HCT116 (cell line): ENCODE results near the gene PCDHA3. TPM values are rescaled to one million over a fixed set of nuclear protein-coding genes. Genes with fewer than 3 reads are reported as not detected.
A peak's percentile ranks its signal among the peaks of the same experiment; 100 is the strongest.

ENCODE experiments used
- ATAC-seq: fragments of 200-7000 bp; cut with Tn5 transposase; 2 replicates; pipeline ENCODE4 v1.9.1; 2020; ENCODE audit warnings: mild to moderate bottlenecking, moderate library complexity
- BruUV-seq: library from RNA; stranded (reverse); fragments of 400-500 nt; replicated peaks from 2 replicates; lab custom pipeline; 2021; lab: Mats Ljungman, UMichigan
- CTCF ChIA-PET: fragments of 300-600 bp; sonication (Branson Sonifier 250); formaldehyde crosslinking; loops from one replicate; lab custom pipeline; 2021; ENCODE audit warnings: antibody characterized with exemption; lab: Charles Lee
- POLR2A ChIA-PET: fragments of 300-600, 350-600 bp; sonication (Branson Sonifier 250); formaldehyde crosslinking; loops from one replicate; lab custom pipeline; 2021; ENCODE audit warnings: antibody characterized with exemption; lab: Charles Lee
- RAD21 ChIA-PET, 2 experiments: fragments of 300-600 bp; sonication (Branson Sonifier 250); formaldehyde crosslinking; loops; one replicate each; lab custom pipeline; 2023; ENCODE audit warnings: low total read pairs in 2 of 2; ENCODE audit not compliant: uncharacterized antibody in 2 of 2, unreplicated experiment in 2 of 2, low non-redundant PET in 1 of 2; lab: Charles Lee
- DNase-seq: peaks from one replicate; pipeline ENCODE4 v3.0.0-alpha.2; 2010; ENCODE audit warnings: low read depth, low spot score
- H2AFZ ChIP-seq: fragments of 200-600 bp; shearing (Covaris generic), sonication (generic); 2 replicates; pipeline ENCODE4 v1.6.1; 2017; ENCODE audit warnings: low read depth, mixed run types, mixed read lengths, antibody characterized with exemption, low read length; ENCODE audit not compliant: poor library complexity, severe bottlenecking
- H3K27ac ChIP-seq: 2 replicates; pipeline ENCODE4 v1.5.1; 2012; ENCODE audit warnings: low read depth, low read length
- H3K27me3 ChIP-seq: fragments of 200-600 bp; sonication (generic); 2 replicates; pipeline ENCODE4 v1.6.1; 2016; ENCODE audit warnings: mixed run types, low read length, mixed read lengths; ENCODE audit not compliant: insufficient read depth
- H3K36me3 ChIP-seq, 2 experiments: fragments of 200-500 bp in 1 of 2; fragments of 200-600 bp in 1 of 2; sonication (Bioruptor generic) in 1 of 2; sonication (generic) in 1 of 2; 2 replicates each; pipeline versions ENCODE4 v1.5.1 to v1.6.1; 2014 to 2016; ENCODE audit warnings: low read length in 2 of 2, inconsistent platforms in 1 of 2, mixed read lengths in 1 of 2, mixed run types in 1 of 2; ENCODE audit not compliant: insufficient read depth in 2 of 2, control insufficient read depth in 1 of 2
- H3K4me1 ChIP-seq, 2 experiments: fragments of 200-600 bp in 1 of 2; sonication (generic) in 1 of 2; 2 replicates each; pipeline versions ENCODE4 v1.5.1 to v1.6.1; 2012 to 2017; ENCODE audit warnings: low read length in 2 of 2, inconsistent platforms in 1 of 2, mild to moderate bottlenecking in 1 of 2, mixed read lengths in 1 of 2, mixed run types in 1 of 2, moderate library complexity in 1 of 2; ENCODE audit not compliant: insufficient read depth in 2 of 2, control insufficient read depth in 1 of 2
- H3K4me2 ChIP-seq: fragments of 200-600 bp; sonication (generic); 2 replicates; pipeline ENCODE4 v1.6.1; 2017; ENCODE audit warnings: mixed run types, low read length, mixed read lengths
- H3K4me3 ChIP-seq, 2 experiments: fragments of 200-600 bp in 1 of 2; sonication (generic) in 1 of 2; replicated peaks in 1 of 2; 2 replicates each; pipeline ENCODE4 v1.5.1; 2011 to 2016; ENCODE audit warnings: low read length in 2 of 2, control low read depth in 1 of 2, low read depth in 1 of 2, mild to moderate bottlenecking in 1 of 2, mixed read lengths in 1 of 2, mixed run types in 1 of 2
- H3K79me2 ChIP-seq: fragments of 200-600 bp; sonication (generic); 2 replicates; pipeline ENCODE4 v1.6.1; 2017; ENCODE audit warnings: mild to moderate bottlenecking, mixed run types, low read length, moderate library complexity, mixed read lengths; ENCODE audit not compliant: insufficient read depth
- H3K9ac ChIP-seq: fragments of 200-600 bp; sonication (generic); 2 replicates; pipeline ENCODE4 v1.6.1; 2016; ENCODE audit warnings: low read length, mixed read lengths
- H3K9me2 ChIP-seq: fragments of 200-600 bp; sonication (generic), shearing (Covaris generic); 2 replicates; pipeline ENCODE4 v1.6.1; 2017; ENCODE audit warnings: mixed run types, mild to moderate bottlenecking, moderate library complexity; ENCODE audit not compliant: insufficient read depth
- H3K9me3 ChIP-seq, 2 experiments: fragments of 200-500 bp in 1 of 2; fragments of 200-600 bp in 1 of 2; sonication (Bioruptor generic) in 1 of 2; sonication (generic) in 1 of 2; 2 replicates each; pipeline ENCODE4 v1.6.1; 2014 to 2017; ENCODE audit warnings: low read length in 2 of 2, mixed read lengths in 2 of 2, inconsistent platforms in 1 of 2, low read depth in 1 of 2, mild to moderate bottlenecking in 1 of 2, mixed run types in 1 of 2, moderate library complexity in 1 of 2; ENCODE audit not compliant: control insufficient read depth in 1 of 2, insufficient read depth in 1 of 2
- H4K20me1 ChIP-seq: fragments of 200-600 bp; sonication (generic), shearing (Covaris generic); 2 replicates; pipeline ENCODE4 v1.6.1; 2017; ENCODE audit warnings: mixed run types, mild to moderate bottlenecking, moderate library complexity; ENCODE audit not compliant: insufficient read depth
- CBX3 ChIP-seq: IDR thresholded peaks from 2 replicates; pipeline ENCODE4 v1.6.1; 2012; ENCODE audit warnings: low read depth
- CEBPB ChIP-seq: IDR thresholded peaks from 2 replicates; pipeline ENCODE4 v1.6.1; 2012; ENCODE audit warnings: low read depth
- CTCF ChIP-seq, 3 experiments: fragments of 200-600 bp in 1 of 3; sonication (generic) in 1 of 3; IDR thresholded peaks in 2 of 3; conservative IDR thresholded peaks in 1 of 3; 2 replicates each; pipeline ENCODE4 v1.5.1; 2012 to 2017; ENCODE audit warnings: low read depth in 2 of 3, low read length in 2 of 3, antibody characterized with exemption in 1 of 3, borderline replicate concordance in 1 of 3, control low read depth in 1 of 3, mild to moderate bottlenecking in 1 of 3, mixed read lengths in 1 of 3, mixed run types in 1 of 3, moderate library complexity in 1 of 3; ENCODE audit not compliant: insufficient read depth in 1 of 3
- EGR1 ChIP-seq: IDR thresholded peaks from 2 replicates; pipeline ENCODE4 v1.6.1; 2012; ENCODE audit warnings: low read depth
- ELF1 ChIP-seq: IDR thresholded peaks from 2 replicates; pipeline ENCODE4 v1.6.1; 2012; ENCODE audit warnings: low read depth, borderline replicate concordance
- EZH2phosphoT487 ChIP-seq: fragments of 200-600 bp; IDR thresholded peaks from 2 replicates; pipeline ENCODE4 v1.6.1; 2018; ENCODE audit warnings: antibody characterized with exemption, borderline replicate concordance
- JUND ChIP-seq: IDR thresholded peaks from 2 replicates; pipeline ENCODE4 v1.6.1; 2012
- MAX ChIP-seq: IDR thresholded peaks from 2 replicates; pipeline ENCODE4 v1.6.1; 2012
- POLR2AphosphoS5 ChIP-seq: IDR thresholded peaks from 2 replicates; pipeline ENCODE4 v1.6.1; 2011; ENCODE audit warnings: mild to moderate bottlenecking, low read depth, low read length, moderate library complexity
- SIN3A ChIP-seq: IDR thresholded peaks from 2 replicates; pipeline ENCODE4 v1.6.1; 2012; ENCODE audit warnings: low read depth
- SRF ChIP-seq: IDR thresholded peaks from 2 replicates; pipeline ENCODE4 v1.6.1; 2012; ENCODE audit warnings: low read depth
- TCF7L2 ChIP-seq: IDR thresholded peaks from 2 replicates; pipeline ENCODE4 v1.7.0; 2011; ENCODE audit warnings: borderline replicate concordance, inconsistent platforms; ENCODE audit not compliant: insufficient read depth, insufficient read length; ENCODE audit errors: extremely low read depth
- ZFX ChIP-seq: fragments of 450-650 bp; IDR thresholded peaks from 2 replicates; pipeline ENCODE4 v1.6.1; 2017
- ZNF274 ChIP-seq: fragments of 200-500 bp; sonication (Bioruptor generic); IDR thresholded peaks from 2 replicates; pipeline ENCODE4 v1.6.1; 2014; ENCODE audit warnings: mild to moderate bottlenecking, low read depth, low read length, inconsistent platforms
- intact Hi-C: fragments of 100-400 bp; cut with micrococcal nuclease; formaldehyde crosslinking; loops from 2 replicates; pipeline ENCODE4 v1.10.0; 2022
- total RNA-seq: library from RNA; stranded (reverse); gene quantifications from one replicate; pipeline ENCODE4 v1.2.1, GENCODE V29; 2021; ENCODE audit not compliant: unreplicated experiment

The PCDHA3 gene
- total RNA-seq, 1 experiment from 2014 or later: not detected

GRCh38 chr5:140791089-140791488, 9.8 kb upstream of the PCDHA3 start:
- TF ChIP-seq EZH2phosphoT487 (no peak), ELF1 (no peak), MAX (no peak), ZNF274 (no peak), TCF7L2 (no peak), CEBPB (no peak), ZFX (no peak), JUND (no peak), CBX3 (no peak), SIN3A (no peak)
- Histone ChIP-seq H3K79me2 (no peaks in the 10 kb centered on the region), H3K27me3 (no peaks in the 10 kb centered on the region), H2AFZ (no peak overlapping the region), H3K36me3 (no peaks in the 10 kb centered on the region), H3K9me2 (no peaks in the 10 kb centered on the region), H3K4me1 (no peaks in the 10 kb centered on the region), H3K27ac (no peak overlapping the region), H3K9me3 (peaks cover 0 to 6% of the 10 kb centered on the region in 2 experiments; a peak in 1 of 4 replicates), H3K4me2 (no peak overlapping the region), H3K4me3 (no peak overlapping the region), H3K9ac (no peak overlapping the region), H4K20me1 (no peaks in the 10 kb centered on the region)
- BruUV-seq: no TSS peak
- CTCF ChIA-PET: no interaction called here
- POLR2A ChIA-PET: no interaction called here
- DNase-seq: no peak
- intact Hi-C loops: no loop called here
- ATAC-seq: no peak
- RAD21 ChIA-PET: no interaction called here

- no peaks in the 10 kb centered on the region for H3K4me1 ChIP-seq
- POLR2A ChIA-PET: no interaction called here
- H3K79me2 ChIP-seq: no peaks in the 10 kb centered on the region
- H3K4me3 ChIP-seq: no peak within 1 kb of the TSS
- H3K4me2 ChIP-seq: no peak within 1 kb of the TSS
- no peaks in the 10 kb centered on the region for H4K20me1 ChIP-seq
- DNase-seq (no peak), ATAC-seq (no peak)
- no peaks in the 10 kb centered on the region for H3K36me3 ChIP-seq
- H3K9ac ChIP-seq: no peak within 1 kb of the TSS
- CTCF ChIA-PET: no interaction called here
- RAD21 ChIA-PET: no interaction called here
- no peak within 1 kb of the TSS for H3K27ac ChIP-seq
- intact Hi-C loops: no loop called here
- no peaks in the 10 kb centered on the region for H3K9me3 ChIP-seq
- BruUV-seq: no TSS peak
- TF ChIP-seq EGR1 (no peak), POLR2AphosphoS5 (no peak), SRF (no peak), TCF7L2 (no peak), ELF1 (no peak), ZFX (no peak), CTCF (IDR thresholded peaks at IDR 0.05 in 2 of 3, conservative IDR thresholded peaks at IDR 0.05 in 1 of 3; ENCODE audit: borderline replicate concordance in 1 of 3, insufficient read depth in 1 of 3, low read depth in 2 of 3, low read length in 2 of 3) (peak in 1 of 3 experiments; percentile 17; a peak in 2 of 6 replicates)
- H3K9me2 ChIP-seq: no peaks in the 10 kb centered on the region
- H3K27me3 ChIP-seq: no peaks in the 10 kb centered on the region
- H2AFZ ChIP-seq: no peak within 1 kb of the TSS
These were observed 6.1 kb upstream of the PCDHA3 start, which contains the start of gene PCDHA2 for GRCh38 chr5:140794595-140795258. TSS of gene PCDHA2 (plus strand) at chr5:140794852.
